ENCODE results near the gene MAPKAPK5. TPM values are rescaled to one million over a fixed set of nuclear protein-coding genes. Genes with fewer than 3 reads are reported as not detected.
"Not testable (repeated sequence)": the region's sequence is repeated elsewhere in the genome, so short reads cannot be mapped to it uniquely, and the experiment has no call there.

The MAPKAPK5 gene
- polyA plus RNA-seq, 3 donors: 25.3 to 58.2 (median 28.2) TPM

- Mint-ChIP-seq H3K4me1 (peaks cover 32% of the 10 kb centered on the region), H3K36me3 (peaks cover 13 to 25% of the 10 kb centered on the region in 2 donors), H3K4me3 (peak overlapping the region; percentile 80 to 88), H3K27ac (peak overlapping the region; percentile 86 to 94 (median 92))
- H3K36me3 ChIP-seq (replicated peaks in 1 of 2; ENCODE audit: control insufficient read depth in 1 of 2, insufficient read depth in 2 of 2, low read length in 2 of 2); H3K27me3 Mint-ChIP-seq (ENCODE audit: low read depth in 3 of 3); H3K27me3 ChIP-seq (ENCODE audit: control insufficient read depth in 2 of 2, insufficient read depth in 2 of 2, low read length in 2 of 2); H3K79me2 ChIP-seq (ENCODE audit: insufficient read depth, low read length); H4K20me1 ChIP-seq (ENCODE audit: insufficient read depth, low read length); H3K9me3 Mint-ChIP-seq; intact Hi-C loops (cut with micrococcal nuclease); H3K9me3 ChIP-seq (replicated peaks in 1 of 2; ENCODE audit: control insufficient read depth in 1 of 2, insufficient read depth in 1 of 2, low read length in 2 of 2): not testable (repeated sequence)
- Histone ChIP-seq H3K4me1 (ENCODE audit: control insufficient read depth in 1 of 2, insufficient read depth in 2 of 2, low read length in 2 of 2) (peaks cover 12 to 19% of the 10 kb centered on the region in 2 donors), H3K4me3 (replicated peaks in 1 of 3; ENCODE audit: low read depth in 2 of 3, low read length in 3 of 3) (peak overlapping the region; percentile 24 to 63 (median 42)), H3K9ac (ENCODE audit: insufficient read depth, low read length, poor library complexity, severe bottlenecking) (peak overlapping the region; percentile 46), H3K4me2 (replicated peaks; ENCODE audit: extremely low read depth, low read length, poor library complexity, severe bottlenecking) (peak overlapping the region; percentile 34), H3K27ac (ENCODE audit: low read depth in 1 of 2, low read length in 2 of 2) (peak overlapping the region; percentile 74 to 81), H2AFZ (ENCODE audit: insufficient read depth, low read depth, low read length, poor library complexity, severe bottlenecking) (peak overlapping the region; percentile 75)
- 10% methylated on average over 20 of the region's 22 CpGs for WGBS (ENCODE audit: insufficient coverage)
- peak; percentile 54 to 67 (median 54) for DNase-seq
These were observed 7.2 kb upstream of the MAPKAPK5 start for GRCh38 chr12:111834740-111835386.

GRCh38 chr12:111835531-111836181, 6.4 kb upstream of the MAPKAPK5 start:
- Histone ChIP-seq H3K4me3 (replicated peaks in 1 of 3; ENCODE audit: low read depth in 2 of 3, low read length in 3 of 3) (peak overlapping the region in 2 of 3 experiments; percentile 42 to 63), H2AFZ (ENCODE audit: insufficient read depth, low read depth, low read length, poor library complexity, severe bottlenecking) (peak overlapping the region; percentile 75), H3K9ac (ENCODE audit: insufficient read depth, low read length, poor library complexity, severe bottlenecking) (peak overlapping the region; percentile 46), H3K4me1 (ENCODE audit: control insufficient read depth in 1 of 2, insufficient read depth in 2 of 2, low read length in 2 of 2) (peaks cover 18 to 26% of the 10 kb centered on the region in 2 donors), H3K36me3 (replicated peaks in 1 of 2; ENCODE audit: control insufficient read depth in 1 of 2, insufficient read depth in 2 of 2, low read length in 2 of 2) (peaks cover 9 to 14% of the 10 kb centered on the region in 2 donors), H3K27ac (ENCODE audit: low read depth in 1 of 2, low read length in 2 of 2) (peak overlapping the region; percentile 74 to 81), H3K79me2 (ENCODE audit: insufficient read depth, low read length) (peaks cover 12% of the 10 kb centered on the region)
- peaks cover 39% of the 10 kb centered on the region for H3K4me1 Mint-ChIP-seq
- H4K20me1 ChIP-seq (ENCODE audit: insufficient read depth, low read length); H3K27me3 Mint-ChIP-seq (ENCODE audit: low read depth in 3 of 3); DNase-seq; H3K27me3 ChIP-seq (ENCODE audit: control insufficient read depth in 2 of 2, insufficient read depth in 2 of 2, low read length in 2 of 2); H3K9me3 ChIP-seq (replicated peaks in 1 of 2; ENCODE audit: control insufficient read depth in 1 of 2, insufficient read depth in 1 of 2, low read length in 2 of 2); H3K9me3 Mint-ChIP-seq; intact Hi-C loops (cut with micrococcal nuclease); H3K4me2 ChIP-seq (replicated peaks; ENCODE audit: extremely low read depth, low read length, poor library complexity, severe bottlenecking): not testable (repeated sequence)
- 95% methylated on average over 19 of the region's 28 CpGs for WGBS (ENCODE audit: insufficient coverage)
- H3K27ac Mint-ChIP-seq: peak overlapping the region; percentile 86 to 94 (median 92)
- peak overlapping the region; percentile 80 to 88 for H3K4me3 Mint-ChIP-seq
- peaks cover 17 to 29% of the 10 kb centered on the region in 2 donors for H3K36me3 Mint-ChIP-seq
